HepG2 (cell line): Measurements from ENCODE around the gene HIGD1A. TPM values are rescaled to one million over a fixed set of nuclear protein-coding genes. Genes with fewer than 3 reads are reported as not detected.

Source experiments
- ATM ChIP-seq: fragments of 450-650 bp; IDR thresholded peaks from 2 replicates; pipeline ENCODE4 v1.7.1; 2017; ENCODE audit warnings: mild to moderate bottlenecking, borderline replicate concordance
- CREM ChIP-seq, 2 experiments: sonication (generic) in 1 of 2; formaldehyde crosslinking in 1 of 2; IDR thresholded peaks; 2 replicates each; pipeline versions ENCODE4 v1.4.0 to v1.6.1; 2016 to 2020; ENCODE audit warnings: antibody characterized with exemption in 1 of 2, mild to moderate bottlenecking in 1 of 2, missing genetic modification reagents in 1 of 2
- ETV6 ChIP-seq: sonication (generic); formaldehyde crosslinking; conservative IDR thresholded peaks from 2 replicates; pipeline ENCODE4 v1.4.0; 2020; ENCODE audit warnings: missing genetic modification reagents
- JUNB ChIP-seq: sonication (generic); formaldehyde crosslinking; IDR thresholded peaks from 2 replicates; pipeline ENCODE4 v1.8.0; 2022; ENCODE audit warnings: missing genetic modification reagents, mild to moderate bottlenecking, borderline replicate concordance
- MBNL3 ChIP-seq: fragments of 250-450 bp; sonication (Bioruptor Pico); conservative IDR thresholded peaks from 2 replicates; pipeline ENCODE4 v1.8.0; 2022; ENCODE audit warnings: mild to moderate bottlenecking, inconsistent platforms
- NAIF1 ChIP-seq: sonication (generic); formaldehyde crosslinking; IDR thresholded peaks from 2 replicates; pipeline ENCODE4 v1.5.0; 2020; ENCODE audit warnings: mild to moderate bottlenecking, missing genetic modification reagents, borderline replicate concordance
- NFKB2 ChIP-seq: sonication (generic); formaldehyde crosslinking; IDR thresholded peaks from 2 replicates; pipeline ENCODE4 v1.4.0; 2020; ENCODE audit warnings: missing genetic modification reagents, borderline replicate concordance
- SMC3 ChIP-seq: IDR thresholded peaks from 2 replicates; pipeline ENCODE4 v1.6.1; 2011; ENCODE audit warnings: low read length, improper control_type of control experiment
- TFE3 ChIP-seq: IDR thresholded peaks from 2 replicates; pipeline ENCODE4 v1.6.1; 2016
- ZFP91 ChIP-seq: sonication (generic); formaldehyde crosslinking; IDR thresholded peaks from 2 replicates; pipeline ENCODE4 v1.9.0; 2022; ENCODE audit warnings: missing genetic modification reagents, mild to moderate bottlenecking, borderline replicate concordance
- ZNF143 ChIP-seq: sonication (generic); formaldehyde crosslinking; IDR thresholded peaks from 2 replicates; pipeline ENCODE4 v1.4.0; 2020; ENCODE audit warnings: missing genetic modification reagents
- ZNF235 ChIP-seq: sonication (generic); formaldehyde crosslinking; IDR thresholded peaks from 2 replicates; pipeline ENCODE4 v1.8.1; 2023; ENCODE audit warnings: mild to moderate bottlenecking, missing genetic modification reagents, borderline replicate concordance
- ZNF407 ChIP-seq: sonication (generic); formaldehyde crosslinking; IDR thresholded peaks from one replicate; pipeline ENCODE4 v1.5.1; 2020; ENCODE audit warnings: mild to moderate bottlenecking, missing genetic modification reagents; ENCODE audit errors: not compliant biosample characterization
- ZNF589 ChIP-seq: sonication (generic); formaldehyde crosslinking; conservative IDR thresholded peaks from 2 replicates; pipeline ENCODE4 v1.8.0; 2022; ENCODE audit warnings: mild to moderate bottlenecking, moderate library complexity, missing genetic modification reagents
- ZNF619 ChIP-seq: sonication (generic); formaldehyde crosslinking; IDR thresholded peaks from 2 replicates; pipeline ENCODE4 v1.4.0; 2020; ENCODE audit warnings: mild to moderate bottlenecking, missing genetic modification reagents
- ZNF672 ChIP-seq: sonication (generic); formaldehyde crosslinking; IDR thresholded peaks from 2 replicates; pipeline ENCODE4 v1.8.1; 2022; ENCODE audit warnings: missing genetic modification reagents
- ZSCAN30 ChIP-seq: sonication (generic); formaldehyde crosslinking; IDR thresholded peaks from 2 replicates; pipeline ENCODE4 v1.5.0; 2020; ENCODE audit warnings: mild to moderate bottlenecking, missing genetic modification reagents
- polyA plus RNA-seq, 8 experiments: library from polyadenylated mRNA; depleted of rRNA in 3 of 8; stranded (reverse) in 7 of 8; unstranded in 1 of 8; fragments of >200 nt; fragmentation: Illumina TruSeq in 4 of 8; extraction: Trizol in 4 of 8; gene quantifications; 2 replicates each; pipeline versions ENCODE4 v1.2.1 to v1.2.3, GENCODE V29; 2011 to 2016; ENCODE audit warnings: low read depth in 4 of 8, missing spikeins in 1 of 8, mixed read lengths in 1 of 8; ENCODE audit not compliant: insufficient read depth in 1 of 8
- total RNA-seq, 5 experiments: library from RNA; depleted of rRNA; stranded (reverse); fragments of >200 nt; fragmentation: Illumina TruSeq; extraction: Trizol; gene quantifications; 2 replicates each; pipeline ENCODE4 v1.2.3, GENCODE V29; 2016; ENCODE audit warnings: low read depth in 1 of 5
- TF ChIP-seq, protein P1 (sequence below): sonication (generic); formaldehyde crosslinking; IDR thresholded peaks from 2 replicates; pipeline ENCODE4 v1.5.0; 2020; ENCODE audit warnings: missing genetic modification reagents

HIGD1A gene
- total and polyA plus RNA-seq, 2 of the 13 experiments (the other 11 are each of a cell fraction or from before 2014, with no cell fraction given) = 222 to 253 TPM

- peak; percentile 82 for TF ChIP-seq NAIF1
- no peak for TF ChIP-seq ZSCAN30
- no peak for TF ChIP-seq ZNF143 (CRISPR knock-in tag)
- TF ChIP-seq SMC3 = no peak
- TF ChIP-seq ZNF407 (CRISPR knock-in tag) = no peak
- no peak for TF ChIP-seq ZNF589 (CRISPR knock-in tag)
- TF ChIP-seq, protein P1, sequence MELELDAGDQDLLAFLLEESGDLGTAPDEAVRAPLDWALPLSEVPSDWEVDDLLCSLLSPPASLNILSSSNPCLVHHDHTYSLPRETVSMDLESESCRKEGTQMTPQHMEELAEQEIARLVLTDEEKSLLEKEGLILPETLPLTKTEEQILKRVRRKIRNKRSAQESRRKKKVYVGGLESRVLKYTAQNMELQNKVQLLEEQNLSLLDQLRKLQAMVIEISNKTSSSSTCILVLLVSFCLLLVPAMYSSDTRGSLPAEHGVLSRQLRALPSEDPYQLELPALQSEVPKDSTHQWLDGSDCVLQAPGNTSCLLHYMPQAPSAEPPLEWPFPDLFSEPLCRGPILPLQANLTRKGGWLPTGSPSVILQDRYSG = no peak
- TF ChIP-seq ZNF619 = no peak
- TF ChIP-seq NFKB2 (CRISPR knock-in tag) = no peak
- no peak for TF ChIP-seq CREM (IDR thresholded peaks at IDR 0.05)
- no peak for TF ChIP-seq CREM (CRISPR knock-in tag; IDR thresholded peaks at IDR 0.05)
- TF ChIP-seq MBNL3 = no peak
- TF ChIP-seq ETV6 (CRISPR knock-in tag) = no peak
- peak; percentile 50; the same call in 1 of the 2 replicates for TF ChIP-seq JUNB
- TF ChIP-seq ZNF672 (CRISPR knock-in tag) = no peak
- TF ChIP-seq ZFP91 (CRISPR knock-in tag) = peak; percentile 48
- TF ChIP-seq ZNF235 (CRISPR knock-in tag) = no peak
- peak; percentile 94 for TF ChIP-seq TFE3
- no peak for TF ChIP-seq ATM
Observed at GRCh38 chr3:42805141-42805821, 991 bp upstream of the HIGD1A start (continued).
